Mesodermal cell (in vitro differentiated cells): Measurements from ENCODE around the gene CELF2.

ENCODE experiments used
- H3K27ac ChIP-seq: 2 replicates; pipeline ENCODE4 v1.7.0; 2013; ENCODE audit warnings: mild to moderate bottlenecking, low read depth, low read length, moderate library complexity; ENCODE audit not compliant: severe bottlenecking
- H3K36me3 ChIP-seq: 2 replicates; pipeline ENCODE4 v1.7.1; 2013; ENCODE audit warnings: mild to moderate bottlenecking, low read length, moderate library complexity; ENCODE audit not compliant: control insufficient read depth, insufficient read depth
- H3K4me1 ChIP-seq: one replicate; pipeline ENCODE4 v1.7.1; 2013; ENCODE audit warnings: mild to moderate bottlenecking, low read length; ENCODE audit not compliant: insufficient read depth, control insufficient read depth, poor library complexity, severe bottlenecking
- H3K4me3 ChIP-seq: 2 replicates; pipeline ENCODE4 v1.7.0; 2013; ENCODE audit warnings: low read length, control low read depth, mild to moderate bottlenecking; ENCODE audit not compliant: insufficient read depth, poor library complexity, severe bottlenecking; ENCODE audit errors: extremely low read depth
- H3K9me3 ChIP-seq: 2 replicates; pipeline ENCODE4 v1.7.1; 2013; ENCODE audit warnings: mild to moderate bottlenecking, low read length, moderate library complexity; ENCODE audit not compliant: control insufficient read depth
- WGBS, 2 experiments: methylation state at CpG; one replicate each; pipeline ENCODE4 v1.1.5; 2013; ENCODE audit warnings: missing lambda C conversion rate in 2 of 2; ENCODE audit not compliant: insufficient coverage in 2 of 2; 5-methylcytosine and 5-hydroxymethylcytosine counted together

Gene CELF2

DNA sequence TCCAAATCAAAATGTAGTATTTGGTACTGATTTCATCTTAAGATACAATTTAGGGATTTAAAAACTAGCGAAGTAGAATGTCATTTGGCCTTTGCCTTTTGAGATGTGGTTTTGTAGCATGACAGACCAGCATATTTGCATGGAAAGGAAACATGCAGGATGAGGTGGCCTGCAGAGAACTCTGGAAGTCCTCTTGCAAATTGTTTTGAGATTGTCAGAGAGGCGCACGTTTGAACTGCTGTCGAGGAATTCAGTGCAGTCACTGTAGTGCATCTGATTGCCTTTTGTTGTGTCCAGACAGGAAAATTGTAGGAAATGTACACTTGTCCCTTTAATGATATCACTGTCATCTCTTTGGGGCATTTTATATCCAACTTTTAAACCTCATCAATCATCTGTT is 136.7 kb downstream of the CELF2 start:
- 66 to 100% methylated on average over 1 to 4 of the region's 4 CpGs for WGBS, 2 experiments
- H3K9me3 ChIP-seq, result no peaks in the 10 kb centered on the region
- no peak overlapping the region for H3K4me3 ChIP-seq
- H3K36me3 ChIP-seq, result no peaks in the 10 kb centered on the region
- peaks cover 13% of the 10 kb centered on the region for H3K4me1 ChIP-seq
- peak overlapping the region; percentile 32 for H3K27ac ChIP-seq

DNA sequence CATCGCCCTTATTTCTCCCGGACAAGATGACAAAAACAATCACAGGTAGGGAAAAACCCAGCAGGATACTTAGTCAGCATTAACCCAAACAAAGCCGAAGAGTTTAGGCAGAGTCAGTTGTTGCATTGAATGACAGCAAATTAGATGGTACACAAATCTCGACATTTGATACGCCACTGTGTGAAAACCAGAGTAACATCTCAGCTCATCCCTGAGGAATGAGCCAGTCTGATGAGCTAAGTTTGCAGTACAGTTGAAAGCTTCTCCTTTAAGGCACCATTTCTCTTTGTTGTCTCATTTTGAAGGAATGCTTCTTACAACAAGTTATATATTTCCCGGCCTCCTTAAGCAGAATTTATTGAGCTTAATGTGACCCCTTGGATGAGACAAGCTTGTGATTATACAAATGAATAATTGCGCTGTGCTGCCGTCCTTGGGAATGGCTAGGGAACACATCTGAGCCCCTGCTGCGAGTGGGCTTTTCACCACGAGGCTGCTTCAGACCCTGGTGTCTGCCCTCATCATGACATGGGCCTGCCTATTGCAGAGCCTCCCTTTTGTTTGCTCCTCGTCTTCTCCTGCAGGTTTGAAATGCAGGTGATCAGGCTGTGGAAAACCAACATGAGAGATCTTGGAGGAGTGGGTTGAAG is 137.3 kb downstream of the CELF2 start:
- WGBS, 2 experiments, result 52 to 66% methylated on average over 9 to 11 of the region's 11 CpGs
- no peaks in the 10 kb centered on the region for H3K9me3 ChIP-seq
- H3K4me1 ChIP-seq, result peaks cover 13% of the 10 kb centered on the region
- H3K27ac ChIP-seq, result peak overlapping the region; percentile 32
- no peaks in the 10 kb centered on the region for H3K36me3 ChIP-seq
- no peak overlapping the region for H3K4me3 ChIP-seq

DNA sequence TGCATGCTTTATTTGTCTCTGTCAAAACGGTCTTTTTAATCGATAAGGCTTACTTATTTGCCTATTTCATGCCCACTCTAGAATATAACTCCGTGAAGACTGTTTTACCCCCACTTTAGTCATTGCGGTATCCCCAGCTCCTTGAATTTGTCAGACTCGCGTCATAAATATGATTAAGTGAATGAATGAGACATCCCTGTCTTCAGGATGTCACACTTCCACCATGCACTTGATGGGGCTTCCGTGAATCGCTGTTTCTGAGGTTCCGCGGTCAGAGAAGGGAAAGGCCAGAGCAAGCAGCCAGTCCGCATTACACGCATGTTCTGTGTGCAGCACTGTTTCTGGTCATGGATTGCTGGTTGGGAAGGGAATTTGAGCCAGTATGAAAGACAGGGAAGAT is 138.8 kb downstream of the CELF2 start:
- no peak overlapping the region for H3K27ac ChIP-seq
- peaks cover under 1% of the 10 kb centered on the region for H3K9me3 ChIP-seq
- H3K4me3 ChIP-seq, result no peak overlapping the region
- WGBS, 2 experiments, result 97 to 100% methylated on average over 8 to 9 of the region's 12 CpGs
- H3K36me3 ChIP-seq, result no peaks in the 10 kb centered on the region
- H3K4me1 ChIP-seq, result peaks cover 13% of the 10 kb centered on the region

DNA sequence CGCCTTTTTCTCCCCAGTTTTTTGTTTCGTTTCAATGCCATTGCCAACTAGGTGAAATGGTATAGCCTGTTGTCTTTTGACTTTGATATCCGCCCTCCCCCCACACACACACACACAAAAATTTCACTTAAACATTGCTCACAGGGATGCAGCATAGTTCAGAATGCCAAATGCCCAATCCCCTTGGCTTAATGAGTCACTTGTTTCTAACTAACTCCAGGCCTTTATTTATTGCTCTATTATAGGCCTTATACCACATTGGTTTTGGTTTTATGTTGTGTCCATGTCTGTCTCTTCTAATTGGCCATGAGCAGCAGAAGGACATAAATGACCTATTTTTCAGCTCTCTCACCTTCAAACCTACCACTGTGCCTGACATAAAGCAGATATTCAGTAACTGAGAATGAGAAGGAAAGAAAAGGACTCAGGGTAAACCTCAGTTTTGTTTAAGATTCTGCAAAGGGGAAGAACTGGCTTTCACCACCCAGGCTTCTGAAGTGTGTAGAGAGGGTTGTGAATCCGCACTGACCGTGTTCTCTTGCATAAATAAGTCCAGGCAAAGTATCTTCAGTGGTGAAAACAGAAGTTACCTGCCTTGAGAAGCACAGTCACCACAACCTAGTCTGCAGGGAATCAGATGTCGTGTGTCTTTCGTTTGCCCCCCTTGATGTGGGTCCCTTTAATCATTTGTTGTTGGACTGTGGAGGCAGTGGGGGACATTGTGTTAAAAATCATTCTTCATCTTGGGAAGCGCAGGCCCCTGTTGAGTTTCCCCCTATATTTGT is 139.8 kb downstream of the CELF2 start:
- 88 to 94% methylated on average over 2 to 4 of the region's 8 CpGs for whole genome bisulfite sequencing, 2 experiments
- peaks cover 13% of the 10 kb centered on the region for H3K4me1 ChIP-seq

DNA sequence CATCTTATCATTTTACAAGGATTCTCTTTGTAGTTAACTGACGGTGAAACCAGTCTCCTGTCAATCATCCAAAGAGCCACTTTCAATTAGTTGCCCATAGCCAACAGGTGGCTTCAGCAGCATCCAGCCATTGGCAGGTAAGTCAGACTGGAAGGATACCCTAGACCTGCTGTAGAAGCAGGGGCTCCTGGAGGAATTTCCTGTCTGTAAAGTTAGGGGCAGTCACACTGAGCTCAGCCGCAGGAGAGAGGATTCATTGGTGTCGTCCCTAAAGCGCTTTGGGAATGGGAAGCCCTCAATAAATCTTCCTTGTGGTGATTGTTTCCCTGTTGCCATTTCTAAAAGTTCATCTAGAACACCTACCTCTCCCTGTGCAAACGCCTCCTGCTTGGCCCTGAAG is 140.4 kb downstream of the CELF2 start:
- H3K4me1 ChIP-seq, result peaks cover 18% of the 10 kb centered on the region
- no peak overlapping the region for H3K27ac ChIP-seq
- H3K4me3 ChIP-seq, result no peak overlapping the region
- no peaks in the 10 kb centered on the region for H3K36me3 ChIP-seq
- peaks cover 8% of the 10 kb centered on the region for H3K9me3 ChIP-seq
- WGBS, 2 experiments, result 89 to 97% methylated on average over 3 to 4 of the region's 5 CpGs

More for the DNA sequence above, 139.8 kb downstream of the CELF2 start:
- no peak overlapping the region for H3K27ac ChIP-seq
- H3K4me3 ChIP-seq, result no peak overlapping the region
- H3K36me3 ChIP-seq, result no peaks in the 10 kb centered on the region
- peaks cover 8% of the 10 kb centered on the region for H3K9me3 ChIP-seq

DNA sequence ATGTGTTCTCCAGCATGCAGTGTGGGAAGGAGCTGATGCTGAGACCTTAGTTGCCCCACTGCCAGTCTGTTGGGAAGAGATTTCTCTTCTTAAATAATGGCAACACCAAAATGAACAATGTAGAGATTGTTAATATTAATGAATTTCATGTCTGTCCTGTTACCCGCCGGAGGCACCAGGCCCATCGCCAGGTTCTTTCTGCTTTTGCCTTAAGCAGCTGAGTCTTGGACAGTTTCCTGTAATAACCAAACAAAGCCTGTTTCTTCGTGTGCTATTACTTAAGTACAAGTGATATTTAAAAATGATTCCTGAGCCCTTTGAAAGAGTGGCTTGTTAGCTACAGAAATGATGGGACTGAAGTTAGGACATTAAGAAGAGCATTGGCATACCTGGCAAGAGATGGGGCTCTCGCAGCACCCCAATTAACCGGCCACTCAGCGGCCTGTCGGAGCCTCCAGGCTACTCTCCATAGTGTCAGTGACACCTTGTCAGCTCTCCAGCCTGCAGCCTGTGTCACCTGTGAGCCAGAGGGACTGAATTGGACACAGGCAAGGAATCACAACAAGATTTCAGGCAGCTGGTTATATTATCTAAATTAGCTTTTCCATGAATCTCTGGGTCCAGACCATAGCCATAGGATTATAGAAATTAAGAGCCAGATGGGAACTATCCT is 142.0 kb downstream of the CELF2 start:
- H3K36me3 ChIP-seq, result no peaks in the 10 kb centered on the region
- peaks cover 28% of the 10 kb centered on the region for H3K4me1 ChIP-seq
- no peak overlapping the region for H3K4me3 ChIP-seq
- H3K9me3 ChIP-seq, result peaks cover 8% of the 10 kb centered on the region
- WGBS, 2 experiments, result 88 to 96% methylated on average over 4 to 6 of the region's 8 CpGs
- no peak overlapping the region for H3K27ac ChIP-seq

DNA sequence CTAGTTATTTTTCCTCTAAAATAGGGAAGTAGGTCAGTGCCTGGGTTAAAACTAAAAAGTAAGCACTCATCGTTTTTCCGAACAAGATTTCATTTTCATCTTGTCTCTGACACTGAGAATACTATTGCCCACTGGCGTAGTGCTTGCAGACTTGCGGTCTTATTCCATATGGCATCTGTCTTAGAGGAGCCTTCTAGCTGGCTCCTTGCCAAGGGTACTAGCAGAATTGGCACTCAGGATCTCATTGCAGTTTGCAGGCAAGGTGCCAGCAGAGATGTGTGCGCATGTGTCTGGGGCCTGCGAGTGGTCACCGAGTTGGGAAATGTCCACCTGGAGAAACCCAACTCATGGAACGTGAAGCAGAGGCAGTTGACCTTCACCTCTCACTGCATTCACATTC is 143.4 kb downstream of the CELF2 start:
- Histone ChIP-seq H3K27ac (no peak overlapping the region), H3K4me3 (no peak overlapping the region)
- WGBS, 2 experiments, result 90 to 96% methylated on average over 8 of the region's 8 CpGs

DNA sequence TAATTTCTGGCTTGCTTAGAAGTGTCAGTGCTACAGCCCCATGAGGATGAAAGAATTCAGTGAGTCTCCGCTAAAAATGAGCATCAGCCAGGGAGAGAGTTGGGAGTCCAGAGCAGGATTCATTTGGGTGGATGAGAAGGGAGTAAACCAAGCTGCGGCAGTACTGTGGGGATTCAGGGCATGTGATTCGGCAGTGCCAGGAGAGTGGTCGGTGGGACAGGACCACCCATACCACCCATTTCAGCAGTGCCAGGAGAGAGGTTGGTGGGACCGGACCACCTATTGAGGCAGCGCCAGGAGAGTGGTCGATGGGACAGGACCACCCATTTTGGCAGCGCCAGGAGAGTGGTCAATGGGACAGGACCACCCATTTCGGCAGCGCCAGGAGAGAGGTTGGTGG is 144.2 kb downstream of the CELF2 start:
- 97 to 98% methylated on average over 8 to 10 of the region's 10 CpGs for WGBS, 2 experiments

More for the DNA sequence above, 143.4 kb downstream of the CELF2 start:
- Histone ChIP-seq H3K9me3 (peaks cover 8% of the 10 kb centered on the region), H3K4me1 (peaks cover 19% of the 10 kb centered on the region), H3K36me3 (no peaks in the 10 kb centered on the region)

DNA sequence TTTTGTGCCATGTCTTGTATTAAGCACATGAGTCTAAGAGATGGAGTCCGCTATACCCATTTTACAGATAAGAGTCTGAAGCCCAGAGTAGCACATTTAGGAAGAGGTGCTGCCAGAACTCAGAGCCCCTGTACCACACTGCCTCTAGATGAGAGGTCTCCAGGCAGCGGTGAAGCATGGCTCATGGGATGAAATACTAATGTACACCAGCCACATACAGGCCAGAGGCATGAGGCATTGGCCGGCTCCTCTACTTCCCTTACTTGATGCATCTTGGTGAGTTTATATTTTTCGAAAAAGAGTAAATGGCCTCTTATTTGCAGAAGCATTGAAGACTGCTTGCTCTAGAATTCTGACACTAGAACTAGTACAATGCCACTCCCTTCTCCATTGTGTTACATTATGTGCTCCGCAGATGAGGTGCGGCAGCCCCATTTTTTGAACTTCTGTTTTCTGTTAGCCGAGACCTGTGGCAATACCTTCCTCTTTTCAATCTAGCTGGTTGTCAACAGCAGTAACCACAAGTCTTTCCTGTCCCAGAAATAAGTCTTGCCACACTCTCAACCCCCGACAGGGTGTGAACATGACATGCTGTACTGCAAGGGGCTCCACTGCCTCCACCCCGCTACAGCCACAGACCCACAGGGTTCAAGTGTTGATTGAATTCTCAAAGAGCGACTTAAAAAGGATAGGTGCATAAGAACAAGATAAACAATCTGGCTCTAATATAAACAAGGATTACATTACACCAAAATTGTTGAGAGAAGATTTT is 145.3 kb downstream of the CELF2 start:
- 95% methylated on average over 5 to 7 of the region's 10 CpGs for WGBS, 2 experiments
- Histone ChIP-seq H3K4me3 (no peak overlapping the region), H3K27ac (no peak overlapping the region), H3K36me3 (peaks cover 3% of the 10 kb centered on the region), H3K9me3 (peaks cover 8% of the 10 kb centered on the region), H3K4me1 (peaks cover 19% of the 10 kb centered on the region)

More for the DNA sequence above, 144.2 kb downstream of the CELF2 start:
- no peaks in the 10 kb centered on the region for H3K36me3 ChIP-seq
- H3K4me3 ChIP-seq, result no peak overlapping the region
- no peak overlapping the region for H3K27ac ChIP-seq
- H3K9me3 ChIP-seq, result peaks cover 8% of the 10 kb centered on the region
- peaks cover 19% of the 10 kb centered on the region for H3K4me1 ChIP-seq

DNA sequence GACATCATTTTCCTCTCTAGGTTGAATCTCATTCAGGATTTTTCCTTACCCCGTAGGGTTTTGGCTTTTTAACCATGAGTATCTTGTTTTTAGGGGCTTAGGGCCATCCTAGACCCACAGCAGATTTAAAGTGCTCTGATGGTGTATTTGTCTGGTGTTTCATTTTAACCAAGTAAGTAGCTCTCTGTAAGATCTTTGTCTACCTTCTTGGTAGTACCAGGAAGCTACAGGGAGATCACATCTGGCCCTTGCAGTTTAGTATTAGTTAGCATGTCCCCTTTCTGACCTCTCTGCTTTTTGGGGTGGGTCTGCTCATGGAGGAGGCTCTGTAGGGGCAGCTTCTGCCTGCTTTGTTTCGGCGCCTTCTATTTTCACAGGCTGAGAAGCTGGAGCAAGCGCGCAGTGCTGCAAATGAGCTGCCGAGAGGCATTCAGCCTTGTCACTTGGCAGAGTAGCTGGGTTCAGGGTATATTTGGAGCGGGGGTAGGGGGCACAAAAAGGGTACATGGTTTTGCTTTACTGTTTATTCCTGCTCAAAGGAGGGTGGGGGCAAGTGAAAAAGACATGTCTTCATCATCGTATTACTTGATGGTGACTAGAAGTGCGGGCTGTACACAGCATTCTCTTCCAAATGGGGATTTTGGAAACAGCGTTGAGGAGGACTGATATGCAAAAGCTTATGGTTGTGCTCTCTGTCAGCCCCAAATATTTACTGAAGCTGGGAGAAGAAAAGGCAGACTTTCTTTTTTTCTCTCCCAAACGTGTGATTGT is 146.3 kb downstream of the CELF2 start:
- H3K9me3 ChIP-seq, result peaks cover 8% of the 10 kb centered on the region
- H3K4me3 ChIP-seq, result no peak overlapping the region
- H3K27ac ChIP-seq, result peak overlapping the region; percentile 50
- H3K4me1 ChIP-seq, result peaks cover 19% of the 10 kb centered on the region
- WGBS, 2 experiments, result 73 to 76% methylated on average over 6 to 9 of the region's 11 CpGs
- peaks cover 6% of the 10 kb centered on the region for H3K36me3 ChIP-seq
